Measurements from ENCODE around the gene NRROS. TPM values are rescaled to one million over a fixed set of nuclear protein-coding genes. Genes with fewer than 3 reads are reported as not detected.

The NRROS gene
- total RNA-seq, 1 experiment from 2014 or later: 0.07 TPM

DNA sequence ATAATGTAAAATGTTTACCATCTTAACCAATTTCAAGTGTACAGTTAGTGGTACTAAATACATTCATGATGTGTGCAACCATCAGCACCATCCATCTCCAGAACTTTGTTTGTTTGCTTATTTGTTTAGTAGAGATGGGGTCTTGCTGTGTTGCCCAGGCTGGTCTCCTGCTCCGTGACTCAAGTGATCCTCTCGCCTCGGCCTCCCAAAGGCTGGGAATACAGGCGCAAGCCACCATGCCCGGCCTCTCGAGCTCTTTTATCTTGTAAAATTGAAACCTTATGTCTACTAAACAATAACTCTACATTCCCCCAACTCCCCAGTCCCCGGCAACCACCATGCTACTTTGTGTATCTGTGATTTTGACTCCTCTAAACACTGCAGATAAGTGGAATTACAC, 39.1 kb upstream of the NRROS start:
- Histone ChIP-seq H3K27ac (ENCODE audit: low read length) (no peak overlapping the region), H2AFZ (ENCODE audit: low read length) (no peak overlapping the region), H3K36me3 (ENCODE audit: low read depth, low read length) (no peaks in the 10 kb centered on the region), H3F3A (ENCODE audit: low read length, unreplicated experiment) (no peaks in the 10 kb centered on the region), H3K79me2 (ENCODE audit: low read length) (no peaks in the 10 kb centered on the region), H3K9ac (ENCODE audit: low read length) (no peak overlapping the region), H3K4me2 (ENCODE audit: low read length) (no peak overlapping the region), H3K4me3 (ENCODE audit: low read length) (no peak overlapping the region), H3K9me2 (replicated peaks; ENCODE audit: low read length) (no peaks in the 10 kb centered on the region), H3K27me3 (ENCODE audit: low read length) (no peaks in the 10 kb centered on the region), H3K4me1 (ENCODE audit: insufficient read depth, low read length) (no peaks in the 10 kb centered on the region), H3K9me3 (ENCODE audit: low read length) (no peaks in the 10 kb centered on the region), H4K20me1 (ENCODE audit: low read length) (no peaks in the 10 kb centered on the region)
- ChIA-PET CTCF (no interaction called here), POLR2A (ENCODE audit: unreplicated experiment) (no interaction called here)
- TF ChIP-seq, protein P1, sequence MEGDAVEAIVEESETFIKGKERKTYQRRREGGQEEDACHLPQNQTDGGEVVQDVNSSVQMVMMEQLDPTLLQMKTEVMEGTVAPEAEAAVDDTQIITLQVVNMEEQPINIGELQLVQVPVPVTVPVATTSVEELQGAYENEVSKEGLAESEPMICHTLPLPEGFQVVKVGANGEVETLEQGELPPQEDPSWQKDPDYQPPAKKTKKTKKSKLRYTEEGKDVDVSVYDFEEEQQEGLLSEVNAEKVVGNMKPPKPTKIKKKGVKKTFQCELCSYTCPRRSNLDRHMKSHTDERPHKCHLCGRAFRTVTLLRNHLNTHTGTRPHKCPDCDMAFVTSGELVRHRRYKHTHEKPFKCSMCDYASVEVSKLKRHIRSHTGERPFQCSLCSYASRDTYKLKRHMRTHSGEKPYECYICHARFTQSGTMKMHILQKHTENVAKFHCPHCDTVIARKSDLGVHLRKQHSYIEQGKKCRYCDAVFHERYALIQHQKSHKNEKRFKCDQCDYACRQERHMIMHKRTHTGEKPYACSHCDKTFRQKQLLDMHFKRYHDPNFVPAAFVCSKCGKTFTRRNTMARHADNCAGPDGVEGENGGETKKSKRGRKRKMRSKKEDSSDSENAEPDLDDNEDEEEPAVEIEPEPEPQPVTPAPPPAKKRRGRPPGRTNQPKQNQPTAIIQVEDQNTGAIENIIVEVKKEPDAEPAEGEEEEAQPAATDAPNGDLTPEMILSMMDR (conservative IDR thresholded peaks at IDR 0.05; ENCODE audit: low read depth, low read length): no peak
- TF ChIP-seq EZH2phosphoT487 (IDR thresholded peaks at IDR 0.05; ENCODE audit: borderline replicate concordance, low read length): no peak
- no peak for TF ChIP-seq EZH2 (IDR thresholded peaks at IDR 0.05; ENCODE audit: low read length, unreplicated experiment)
- BruUV-seq (replicated peaks): no TSS peak
- ATAC-seq (no peak), DNase-seq (no peak)
- intact Hi-C loops (cut with micrococcal nuclease): no loop called here

DNA sequence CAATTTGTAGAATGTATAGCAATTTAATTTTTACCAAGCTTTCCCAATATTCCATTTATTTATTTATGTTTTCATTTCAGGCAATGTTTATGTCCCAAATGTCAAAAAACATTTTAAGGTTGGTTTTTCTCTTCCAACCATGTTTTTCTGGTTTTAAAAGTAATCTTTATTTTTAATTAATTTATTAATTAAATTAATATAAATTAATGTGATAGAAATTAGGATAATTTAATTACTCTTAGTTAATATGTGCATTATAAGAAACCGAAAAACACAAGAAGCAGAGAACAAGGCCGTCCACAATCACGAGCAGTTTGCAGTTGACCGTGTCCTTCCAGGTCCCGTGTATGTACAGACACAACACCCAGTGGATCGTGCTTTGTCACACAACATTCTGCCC, 36.8 kb upstream of the NRROS start:
- ChIA-PET POLR2A (ENCODE audit: unreplicated experiment) (no interaction called here), CTCF (no interaction called here)
- intact Hi-C loops (cut with micrococcal nuclease): no loop called here
- Histone ChIP-seq H3K79me2 (ENCODE audit: low read length) (no peaks in the 10 kb centered on the region), H3K4me2 (ENCODE audit: low read length) (no peak overlapping the region), H3K4me1 (ENCODE audit: insufficient read depth, low read length) (no peaks in the 10 kb centered on the region), H3K27me3 (ENCODE audit: low read length) (no peaks in the 10 kb centered on the region), H3K4me3 (ENCODE audit: low read length) (no peak overlapping the region), H3K9ac (ENCODE audit: low read length) (no peak overlapping the region), H3K27ac (ENCODE audit: low read length) (no peak overlapping the region), H2AFZ (ENCODE audit: low read length) (no peak overlapping the region), H3K36me3 (ENCODE audit: low read depth, low read length) (no peaks in the 10 kb centered on the region), H3K9me2 (replicated peaks; ENCODE audit: low read length) (no peaks in the 10 kb centered on the region), H3K9me3 (ENCODE audit: low read length) (no peaks in the 10 kb centered on the region), H4K20me1 (ENCODE audit: low read length) (no peaks in the 10 kb centered on the region), H3F3A (ENCODE audit: low read length, unreplicated experiment) (no peaks in the 10 kb centered on the region)
- ATAC-seq: no peak
- DNase-seq: no peak
- no TSS peak for BruUV-seq (replicated peaks)
- TF ChIP-seq, protein P1 (conservative IDR thresholded peaks at IDR 0.05; ENCODE audit: low read depth, low read length): no peak
- no peak for TF ChIP-seq EZH2phosphoT487 (IDR thresholded peaks at IDR 0.05; ENCODE audit: borderline replicate concordance, low read length)
- no peak for TF ChIP-seq EZH2 (IDR thresholded peaks at IDR 0.05; ENCODE audit: low read length, unreplicated experiment)

- no peaks in the 10 kb centered on the region for H3K9me3 ChIP-seq (ENCODE audit: low read length)
- H3K4me2 ChIP-seq (ENCODE audit: low read length): no peak overlapping the region
- no peaks in the 10 kb centered on the region for H3K27me3 ChIP-seq (ENCODE audit: low read length)
- H3K36me3 ChIP-seq (ENCODE audit: low read depth, low read length): no peaks in the 10 kb centered on the region
- no peak overlapping the region for H3K4me3 ChIP-seq (ENCODE audit: low read length)
- POLR2A ChIA-PET (ENCODE audit: unreplicated experiment): no interaction called here
- H2AFZ ChIP-seq (ENCODE audit: low read length): no peak overlapping the region
- no TSS peak for BruUV-seq (replicated peaks)
- H3K4me1 ChIP-seq (ENCODE audit: insufficient read depth, low read length): no peaks in the 10 kb centered on the region
- no peak for ATAC-seq
- no peak overlapping the region for H3K9ac ChIP-seq (ENCODE audit: low read length)
- DNase-seq: no peak
- no peaks in the 10 kb centered on the region for H3K9me2 ChIP-seq (replicated peaks; ENCODE audit: low read length)
- no peaks in the 10 kb centered on the region for H3F3A ChIP-seq (ENCODE audit: low read length, unreplicated experiment)
- intact Hi-C loops (cut with micrococcal nuclease): no loop called here
- H3K27ac ChIP-seq (ENCODE audit: low read length): no peak overlapping the region
- CTCF ChIA-PET: interaction anchor here (0.7 kb wide), 1 partner anchor 84 kb away, joined by 4 read pairs; no protein-coding TSS in a partner anchor
- no peaks in the 10 kb centered on the region for H3K79me2 ChIP-seq (ENCODE audit: low read length)
- no peaks in the 10 kb centered on the region for H4K20me1 ChIP-seq (ENCODE audit: low read length)
- TF ChIP-seq, protein P1 (conservative IDR thresholded peaks at IDR 0.05; ENCODE audit: low read depth, low read length): no peak
- no peak for TF ChIP-seq EZH2 (IDR thresholded peaks at IDR 0.05; ENCODE audit: low read length, unreplicated experiment)
- no peak for TF ChIP-seq EZH2phosphoT487 (IDR thresholded peaks at IDR 0.05; ENCODE audit: borderline replicate concordance, low read length)
Measured at GRCh38 chr3:196603683-196604082, 35.8 kb upstream of the NRROS start.

Measured in PC-3 (cell line).